OCI-LY3 (cell line): ENCODE results near the gene ADAMTSL5.

Experiments
- H2AFZ ChIP-seq: fragments of 200-600, 300-600 bp; shearing (Covaris generic); 2 replicates; pipeline ENCODE4 v1.6.0; 2014; ENCODE audit warnings: antibody characterized with exemption, low read depth, low read length
- H3K27ac ChIP-seq: fragments of 200-600, 300-600 bp; sonication (generic); 2 replicates; pipeline ENCODE4 v1.5.1; 2014; ENCODE audit warnings: mild to moderate bottlenecking, low read length, moderate library complexity, mixed read lengths
- H3K27me3 ChIP-seq: fragments of 200-600, 300-600 bp; sonication (generic); 2 replicates; pipeline ENCODE4 v1.6.1; 2014; ENCODE audit warnings: low read depth, low read length, mixed read lengths
- H3K36me3 ChIP-seq: fragments of 200-600, 300-600 bp; sonication (generic); replicated peaks from 2 replicates; pipeline ENCODE3; 2014; ENCODE audit warnings: low read depth, low read length, mixed read lengths
- H3K4me1 ChIP-seq: fragments of 300-600, 200-600 bp; sonication (generic); 2 replicates; pipeline ENCODE4 v1.6.1; 2014; ENCODE audit warnings: low read length, mixed read lengths
- H3K4me2 ChIP-seq: fragments of 200-600, 300-600 bp; sonication (generic); 2 replicates; pipeline ENCODE4 v1.6.1; 2014; ENCODE audit warnings: low read length, mixed read lengths
- H3K4me3 ChIP-seq: fragments of 300-600, 200-600 bp; sonication (generic); 2 replicates; pipeline ENCODE4 v1.5.1; 2014; ENCODE audit warnings: antibody characterized with exemption, mild to moderate bottlenecking, low read length, moderate library complexity
- H3K79me2 ChIP-seq: fragments of 300-600, 200-600 bp; shearing (Covaris generic); 2 replicates; pipeline ENCODE4 v1.6.1; 2014; ENCODE audit warnings: mild to moderate bottlenecking, low read length, mixed read lengths
- H3K9ac ChIP-seq: fragments of 300-600, 200-600 bp; shearing (Covaris generic); 2 replicates; pipeline ENCODE4 v1.6.0; 2014; ENCODE audit warnings: mild to moderate bottlenecking, low read length, moderate library complexity
- H3K9me3 ChIP-seq: fragments of 200-600, 300-600 bp; shearing (Covaris generic); 2 replicates; pipeline ENCODE4 v1.6.1; 2014; ENCODE audit warnings: low read length, mixed read lengths; ENCODE audit not compliant: insufficient read depth
- H4K20me1 ChIP-seq: fragments of 200-600, 300-600 bp; sonication (generic); 2 replicates; pipeline ENCODE4 v1.6.1; 2016; ENCODE audit warnings: low read length, mixed read lengths; ENCODE audit not compliant: insufficient read depth
- EZH2phosphoT487 ChIP-seq: fragments of 200-600 bp; shearing (Covaris generic); IDR thresholded peaks from 2 replicates; pipeline ENCODE4 v1.6.1; 2018; ENCODE audit warnings: antibody characterized with exemption, mixed run types, low read depth
- TF ChIP-seq, protein P1 (sequence below): fragments of 200-600, 300-600 bp; sonication (generic); IDR thresholded peaks from 2 replicates; pipeline ENCODE4 v1.5.1; 2014; ENCODE audit warnings: antibody characterized with exemption, low read length, low read depth

The ADAMTSL5 gene

DNA sequence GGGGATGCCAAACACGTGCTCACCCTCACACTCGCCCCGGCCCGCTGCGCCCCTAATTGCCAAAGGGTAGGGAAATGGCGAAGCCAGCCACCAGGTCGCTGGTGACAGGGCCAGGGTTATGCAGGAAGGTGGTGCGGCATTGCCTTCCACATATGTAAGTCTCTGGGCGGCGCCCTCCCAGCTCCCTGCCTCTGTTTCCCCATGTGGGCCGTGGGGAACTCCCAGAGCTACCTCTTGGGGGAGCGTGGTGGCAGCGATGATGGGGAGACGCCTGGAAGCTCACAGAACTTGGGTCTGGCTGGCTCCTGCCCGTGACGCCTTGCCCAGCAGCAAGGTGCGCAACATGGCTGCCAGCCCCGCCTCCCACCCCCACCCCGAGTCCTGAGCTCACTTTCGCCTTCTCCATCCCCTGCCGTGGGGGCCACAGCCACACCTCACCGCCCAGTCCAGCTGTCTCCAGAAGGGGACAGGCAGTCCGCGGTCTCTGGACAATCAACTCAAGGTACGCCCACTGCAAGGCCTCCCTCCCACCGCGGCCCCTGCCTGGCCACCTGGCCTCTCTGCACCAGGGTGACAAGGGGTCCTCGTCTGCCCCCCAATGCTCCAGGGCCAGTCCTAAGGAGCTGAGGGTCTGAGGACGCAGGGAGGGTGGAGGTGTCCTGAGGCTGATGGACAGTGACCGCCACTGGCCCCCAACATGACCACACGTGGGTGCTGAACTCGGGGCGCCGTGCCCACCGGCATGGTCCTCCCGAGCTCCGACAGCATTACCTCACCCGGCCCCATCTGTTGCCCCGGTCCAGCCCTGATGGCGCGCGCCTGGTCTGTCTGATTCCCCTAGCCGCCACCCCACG lies 40.4 kb downstream of the ADAMTSL5 start:
- H3K27ac ChIP-seq, result no peak overlapping the region
- peaks cover 15% of the 10 kb centered on the region for H3K79me2 ChIP-seq
- H3K9ac ChIP-seq, result no peak overlapping the region
- H3K4me1 ChIP-seq, result 0 out of 2 replicates have a peak, but pooled peaks cover 2% of the 10 kb centered on the region
- peaks cover 16% of the 10 kb centered on the region for H3K36me3 ChIP-seq
- no peaks in the 10 kb centered on the region for H3K9me3 ChIP-seq
- TF ChIP-seq EZH2phosphoT487, result no peak
- TF ChIP-seq, protein P1, sequence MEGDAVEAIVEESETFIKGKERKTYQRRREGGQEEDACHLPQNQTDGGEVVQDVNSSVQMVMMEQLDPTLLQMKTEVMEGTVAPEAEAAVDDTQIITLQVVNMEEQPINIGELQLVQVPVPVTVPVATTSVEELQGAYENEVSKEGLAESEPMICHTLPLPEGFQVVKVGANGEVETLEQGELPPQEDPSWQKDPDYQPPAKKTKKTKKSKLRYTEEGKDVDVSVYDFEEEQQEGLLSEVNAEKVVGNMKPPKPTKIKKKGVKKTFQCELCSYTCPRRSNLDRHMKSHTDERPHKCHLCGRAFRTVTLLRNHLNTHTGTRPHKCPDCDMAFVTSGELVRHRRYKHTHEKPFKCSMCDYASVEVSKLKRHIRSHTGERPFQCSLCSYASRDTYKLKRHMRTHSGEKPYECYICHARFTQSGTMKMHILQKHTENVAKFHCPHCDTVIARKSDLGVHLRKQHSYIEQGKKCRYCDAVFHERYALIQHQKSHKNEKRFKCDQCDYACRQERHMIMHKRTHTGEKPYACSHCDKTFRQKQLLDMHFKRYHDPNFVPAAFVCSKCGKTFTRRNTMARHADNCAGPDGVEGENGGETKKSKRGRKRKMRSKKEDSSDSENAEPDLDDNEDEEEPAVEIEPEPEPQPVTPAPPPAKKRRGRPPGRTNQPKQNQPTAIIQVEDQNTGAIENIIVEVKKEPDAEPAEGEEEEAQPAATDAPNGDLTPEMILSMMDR, result no peak
- H3K27me3 ChIP-seq, result no peaks in the 10 kb centered on the region
- H3K4me3 ChIP-seq, result no peak overlapping the region
- no peak overlapping the region for H2AFZ ChIP-seq
- H3K4me2 ChIP-seq, result no peak overlapping the region
- peaks cover 30% of the 10 kb centered on the region for H4K20me1 ChIP-seq

DNA sequence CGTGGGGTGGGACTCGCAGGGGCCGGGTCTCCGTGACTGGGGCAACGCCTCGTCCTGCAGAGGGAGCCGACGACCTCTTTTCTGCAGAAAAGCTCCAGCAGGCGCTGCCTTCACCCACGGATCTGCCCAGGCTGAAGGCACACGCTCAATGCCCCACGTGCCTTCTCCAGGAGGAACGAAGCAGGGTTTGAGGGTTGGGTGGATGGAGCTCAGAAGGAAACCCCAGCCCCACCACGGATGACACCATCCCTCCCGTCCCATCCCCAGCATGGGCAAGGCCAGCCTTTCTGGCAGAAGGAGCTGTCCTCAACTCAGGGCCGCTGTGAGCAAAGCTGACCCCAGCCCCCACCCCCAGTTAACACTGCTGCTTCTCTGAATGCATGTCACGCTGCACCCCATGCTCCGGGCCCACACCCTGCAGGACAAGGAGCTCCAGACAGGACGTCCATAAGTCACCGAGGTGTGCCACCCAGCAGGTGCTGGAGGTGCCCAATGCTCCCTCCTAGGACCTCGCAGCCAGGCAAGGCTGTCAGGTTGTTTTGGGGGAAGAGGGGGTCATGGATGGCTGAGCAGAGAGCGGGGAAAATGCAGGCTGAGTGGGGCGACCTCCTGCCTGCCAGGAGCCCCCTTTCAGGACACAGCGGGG lies 41.2 kb downstream of the ADAMTSL5 start:
- no peaks in the 10 kb centered on the region for H3K27me3 ChIP-seq
- H3K79me2 ChIP-seq, result peaks cover 10% of the 10 kb centered on the region; the same call in 1 of the 2 replicates
- peaks cover 30% of the 10 kb centered on the region for H4K20me1 ChIP-seq
- no peak overlapping the region for H3K4me2 ChIP-seq
- H3K9ac ChIP-seq, result no peak overlapping the region
- TF ChIP-seq EZH2phosphoT487, result no peak
- TF ChIP-seq, protein P1, result peak; percentile 23; the same call in 1 of the 2 replicates
- no peaks in the 10 kb centered on the region for H3K9me3 ChIP-seq
- H2AFZ ChIP-seq, result no peak overlapping the region
- no peak overlapping the region for H3K4me3 ChIP-seq
- H3K27ac ChIP-seq, result no peak overlapping the region
- no peaks in the 10 kb centered on the region for H3K4me1 ChIP-seq
- peaks cover 13% of the 10 kb centered on the region for H3K36me3 ChIP-seq

DNA sequence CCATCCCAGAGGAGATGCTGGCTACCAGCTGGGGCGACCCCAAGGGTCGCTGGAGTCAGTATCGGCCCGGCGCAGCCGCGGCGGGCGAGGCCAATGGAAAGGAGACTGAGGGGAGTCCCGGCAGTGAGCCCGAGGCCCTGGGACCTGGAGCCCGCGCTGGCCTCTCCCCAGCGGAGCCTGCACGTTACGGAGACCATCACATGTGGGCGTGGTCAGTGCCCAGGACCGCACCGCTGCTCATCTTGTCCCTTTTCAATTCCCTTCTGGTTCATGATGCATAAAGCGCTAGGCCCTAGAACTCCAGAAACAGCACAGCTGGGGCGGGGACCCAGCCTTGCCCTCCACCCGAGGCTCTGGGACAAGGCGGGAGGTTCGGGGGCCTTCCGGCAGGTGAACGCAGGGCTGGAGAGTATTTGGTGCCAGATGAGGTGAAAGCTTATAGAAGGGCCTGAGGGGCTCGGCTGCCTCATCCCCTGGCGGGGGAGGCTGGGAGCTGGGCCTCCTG lies 41.8 kb downstream of the ADAMTSL5 start:
- Histone ChIP-seq H3K79me2 (peaks cover 4% of the 10 kb centered on the region; the same call in 1 of the 2 replicates), H3K9ac (no peak overlapping the region), H3K4me3 (no peak overlapping the region), H3K4me2 (no peak overlapping the region), H3K27me3 (no peaks in the 10 kb centered on the region), H4K20me1 (peaks cover 30% of the 10 kb centered on the region), H3K36me3 (peaks cover 12% of the 10 kb centered on the region), H3K4me1 (no peaks in the 10 kb centered on the region), H3K27ac (no peak overlapping the region), H3K9me3 (no peaks in the 10 kb centered on the region), H2AFZ (no peak overlapping the region)
- TF ChIP-seq EZH2phosphoT487, result no peak
- TF ChIP-seq, protein P1, result no peak
